ENCODE measurements around the gene TPRN. TPM values are rescaled to one million over a fixed set of nuclear protein-coding genes. Genes with fewer than 3 reads are reported as not detected.

Gene TPRN
- total RNA-seq, 1 donor from 2014 or later, result 16.0 TPM

GRCh38 chr9:137247135-137247915 lies 46.8 kb upstream of the TPRN start:
- no peak overlapping the region for H3K27ac Mint-ChIP-seq (ENCODE audit: unreplicated experiment)
- Histone ChIP-seq H3K4me3 (ENCODE audit: insufficient read depth, low read depth, low read length) (no peak overlapping the region), H3K4me1 (ENCODE audit: insufficient read depth, low read length) (peaks cover 14% of the 10 kb centered on the region), H3K4me2 (ENCODE audit: low read length) (no peak overlapping the region), H4K20me1 (ENCODE audit: insufficient read depth, low read length) (peaks cover 29% of the 10 kb centered on the region), H3K27me3 (ENCODE audit: insufficient read depth, low read length) (no peaks in the 10 kb centered on the region), H3K36me3 (ENCODE audit: insufficient read depth, low read length) (peaks cover 7% of the 10 kb centered on the region), H2AFZ (ENCODE audit: low read depth, low read length) (no peak overlapping the region), H3K27ac (ENCODE audit: low read depth, low read length) (no peak overlapping the region), H3K79me2 (ENCODE audit: insufficient read depth, low read length) (peaks cover 23% of the 10 kb centered on the region), H3K9ac (ENCODE audit: low read length) (no peak overlapping the region), H3K9me3 (ENCODE audit: insufficient read depth, low read depth, low read length) (no peaks in the 10 kb centered on the region)
- peaks cover 5% of the 10 kb centered on the region for H3K36me3 Mint-ChIP-seq (ENCODE audit: low read depth, unreplicated experiment)
- H3K27me3 Mint-ChIP-seq (ENCODE audit: low read depth, unreplicated experiment), result peaks cover 4% of the 10 kb centered on the region
- no peak for FAIRE-seq
- peak overlapping the region; percentile 41 for H3K4me3 Mint-ChIP-seq (ENCODE audit: unreplicated experiment)
- TF ChIP-seq EZH2 (IDR thresholded peaks at IDR 0.05; ENCODE audit: insufficient read depth, low read length), result no peak
- no peak for TF ChIP-seq CTCF (IDR thresholded peaks at IDR 0.05; ENCODE audit: insufficient read depth, low read depth, low read length)
- no peak for DNase-seq (ENCODE audit: low read depth)
- peaks cover 17% of the 10 kb centered on the region for H3K4me1 Mint-ChIP-seq (ENCODE audit: low read depth, unreplicated experiment)
- no peaks in the 10 kb centered on the region for H3K9me3 Mint-ChIP-seq (ENCODE audit: unreplicated experiment)

GRCh38 chr9:137245450-137246421 lies 45.2 kb upstream of the TPRN start:
- H2AFZ ChIP-seq (ENCODE audit: low read depth, low read length), result no peak overlapping the region
- no peak overlapping the region for H3K27ac Mint-ChIP-seq (ENCODE audit: unreplicated experiment)
- no peak for TF ChIP-seq CTCF (IDR thresholded peaks at IDR 0.05; ENCODE audit: insufficient read depth, low read depth, low read length)
- TF ChIP-seq EZH2 (IDR thresholded peaks at IDR 0.05; ENCODE audit: insufficient read depth, low read length), result no peak
- DNase-seq (ENCODE audit: low read depth) (no peak), FAIRE-seq (no peak)
- no peaks in the 10 kb centered on the region for H3K9me3 ChIP-seq (ENCODE audit: insufficient read depth, low read depth, low read length)
- H3K36me3 Mint-ChIP-seq (ENCODE audit: low read depth, unreplicated experiment), result peaks cover 8% of the 10 kb centered on the region
- no peak overlapping the region for H3K27ac ChIP-seq (ENCODE audit: low read depth, low read length)
- peaks cover 37% of the 10 kb centered on the region for H4K20me1 ChIP-seq (ENCODE audit: insufficient read depth, low read length)
- H3K27me3 ChIP-seq (ENCODE audit: insufficient read depth, low read length), result no peaks in the 10 kb centered on the region
- no peak overlapping the region for H3K9ac ChIP-seq (ENCODE audit: low read length)
- H3K4me1 Mint-ChIP-seq (ENCODE audit: low read depth, unreplicated experiment), result peaks cover 18% of the 10 kb centered on the region
- H3K9me3 Mint-ChIP-seq (ENCODE audit: unreplicated experiment), result no peaks in the 10 kb centered on the region
- no peak overlapping the region for H3K4me3 ChIP-seq (ENCODE audit: insufficient read depth, low read depth, low read length)
- peak overlapping the region; percentile 40 for H3K4me3 Mint-ChIP-seq (ENCODE audit: unreplicated experiment)
- H3K4me1 ChIP-seq (ENCODE audit: insufficient read depth, low read length), result peaks cover 18% of the 10 kb centered on the region
- peaks cover 9% of the 10 kb centered on the region for H3K36me3 ChIP-seq (ENCODE audit: insufficient read depth, low read length)
- H3K4me2 ChIP-seq (ENCODE audit: low read length), result no peak overlapping the region
- H3K79me2 ChIP-seq (ENCODE audit: insufficient read depth, low read length), result peaks cover 32% of the 10 kb centered on the region
- H3K27me3 Mint-ChIP-seq (ENCODE audit: low read depth, unreplicated experiment), result peaks cover 4% of the 10 kb centered on the region
